Stimulated activated CD8-positive, alpha-beta memory T cell treated with anti-CD3 and anti-CD28 coated beads, Interleukin-12 subunit alpha, Interleukin-12 subunit beta, amount 100 ng/mL, for 24 hours (primary cell): ENCODE measurements around the gene WDR81.
"Not testable (repeated sequence)": the region's sequence is repeated elsewhere in the genome, so short reads cannot be mapped to it uniquely, and the experiment has no call there.

ENCODE experiments used
- DNase-seq: peaks from one replicate; pipeline ENCODE4 v3.0.0-alpha.2; 2020; ENCODE audit errors: extremely low read depth

The WDR81 gene

DNA sequence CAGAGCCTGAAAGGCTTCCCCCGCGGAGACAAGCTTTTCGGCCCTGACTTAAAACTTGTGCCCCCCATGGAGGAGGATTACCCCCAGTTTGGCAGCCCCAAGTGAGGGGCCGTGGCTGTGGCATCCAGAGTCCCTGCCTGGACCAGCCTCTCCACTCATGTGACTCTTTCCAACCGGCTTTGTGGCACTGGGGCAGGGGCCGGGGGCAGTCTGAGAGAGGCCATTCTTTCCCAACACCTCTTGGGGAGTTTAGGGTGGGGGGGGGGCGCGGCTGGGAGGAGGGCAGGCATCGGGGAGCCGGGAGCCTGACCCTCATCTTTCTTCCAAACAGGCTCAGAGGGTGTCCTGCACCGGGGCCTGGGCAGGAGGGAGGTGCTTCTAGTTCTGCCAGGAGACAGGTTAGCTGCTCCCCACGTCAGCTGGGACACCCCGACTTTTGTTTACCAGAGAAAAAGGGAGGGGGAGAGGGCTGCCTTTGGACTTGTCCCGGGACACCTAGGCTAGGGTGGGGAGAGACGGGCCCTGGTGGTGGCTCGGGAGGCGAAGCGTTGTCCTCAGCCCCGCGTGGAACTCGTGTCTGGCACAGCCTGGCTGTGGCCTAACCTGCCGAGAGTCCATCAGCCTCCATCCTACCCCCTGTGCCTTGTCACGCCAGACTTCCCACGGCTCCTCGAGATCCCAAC, 30.1 kb downstream of the WDR81 start:
- no peak for DNase-seq

DNA sequence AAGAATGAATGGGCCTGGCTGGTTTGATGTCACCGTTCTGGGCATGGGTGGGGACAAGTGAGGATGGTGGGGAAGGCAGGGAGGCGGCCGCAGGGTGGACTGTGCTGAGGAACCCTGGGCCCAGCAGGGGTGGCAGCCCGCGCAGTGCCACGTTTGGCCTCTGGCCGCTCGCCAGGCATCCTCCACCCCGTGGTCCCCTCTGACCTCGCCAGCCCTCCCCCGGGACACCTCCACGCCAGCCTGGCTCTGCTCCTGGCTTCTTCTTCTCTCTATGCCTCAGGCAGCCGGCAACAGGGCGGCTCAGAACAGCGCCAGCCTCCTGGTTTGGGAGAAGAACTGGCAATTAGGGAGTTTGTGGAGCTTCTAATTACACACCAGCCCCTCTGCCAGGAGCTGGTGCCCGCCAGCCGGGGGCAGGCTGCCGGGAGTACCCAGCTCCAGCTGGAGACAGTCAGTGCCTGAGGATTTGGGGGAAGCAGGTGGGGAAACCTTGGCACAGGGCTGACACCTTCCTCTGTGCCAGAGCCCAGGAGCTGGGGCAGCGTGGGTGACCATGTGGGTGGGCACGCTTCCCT, 30.8 kb downstream of the WDR81 start:
- DNase-seq, result no peak

DNA sequence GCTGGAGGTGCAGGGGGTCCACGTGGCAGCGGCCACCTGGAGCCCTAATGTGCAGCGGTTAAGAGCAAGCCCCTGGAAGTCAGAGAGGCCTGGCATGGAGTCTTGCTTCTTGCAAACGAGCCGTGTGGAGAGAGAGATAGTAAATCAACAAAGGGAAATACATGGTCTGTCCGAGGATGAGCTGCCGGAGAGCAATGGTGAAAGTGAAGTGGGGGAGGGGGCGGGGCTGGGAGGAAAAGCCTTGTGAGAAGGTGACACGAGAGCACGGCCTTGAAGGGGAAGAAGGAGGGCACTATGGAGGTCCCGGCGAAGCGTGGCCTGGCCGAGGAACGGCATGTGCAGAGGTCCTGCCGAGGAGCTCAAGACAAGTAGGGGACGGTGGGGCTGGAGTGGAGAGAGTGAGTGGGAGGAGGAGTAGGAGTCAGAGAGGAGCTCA, 31.3 kb downstream of the WDR81 start:
- DNase-seq, result no peak

DNA sequence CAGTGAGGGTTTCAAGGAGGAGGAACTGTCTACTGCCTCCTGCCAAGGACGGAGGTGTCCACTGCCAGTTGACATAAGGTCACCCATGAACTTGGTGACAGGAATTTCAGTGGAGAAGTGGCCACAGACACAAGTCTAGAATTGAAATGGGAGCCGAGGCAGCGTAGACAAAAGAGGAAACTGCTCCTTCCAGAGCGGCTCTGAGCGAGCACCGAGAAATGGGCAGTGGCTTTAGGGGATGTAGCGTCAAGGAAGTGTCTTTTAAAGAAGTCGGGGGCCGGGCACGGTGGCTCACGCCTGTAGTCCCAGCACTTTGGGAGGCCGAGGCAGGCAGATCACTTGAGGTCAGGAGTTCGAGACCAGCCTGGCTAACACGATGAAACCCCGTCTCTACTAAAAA, 34.3 kb downstream of the WDR81 start:
- DNase-seq, result no peak

DNA sequence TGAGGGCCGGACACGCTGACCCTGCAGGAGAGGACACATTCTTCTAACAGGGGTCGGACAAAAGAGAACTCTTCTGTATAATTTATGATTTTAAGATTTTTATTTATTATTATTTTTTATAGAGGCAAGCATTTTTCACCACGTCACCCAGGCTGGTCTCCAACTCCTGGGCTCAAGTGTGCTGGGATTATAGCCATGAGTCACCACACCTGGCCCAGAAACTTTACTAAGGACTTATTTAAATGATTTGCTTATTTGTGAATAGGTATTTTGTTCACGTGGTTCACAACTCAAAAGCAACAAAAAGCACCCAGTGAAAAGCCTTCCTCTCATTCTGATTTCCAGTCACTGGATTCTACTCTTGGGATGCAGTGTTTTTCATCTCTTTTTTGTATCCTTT, 35.0 kb downstream of the WDR81 start:
- DNase-seq, result no peak

DNA sequence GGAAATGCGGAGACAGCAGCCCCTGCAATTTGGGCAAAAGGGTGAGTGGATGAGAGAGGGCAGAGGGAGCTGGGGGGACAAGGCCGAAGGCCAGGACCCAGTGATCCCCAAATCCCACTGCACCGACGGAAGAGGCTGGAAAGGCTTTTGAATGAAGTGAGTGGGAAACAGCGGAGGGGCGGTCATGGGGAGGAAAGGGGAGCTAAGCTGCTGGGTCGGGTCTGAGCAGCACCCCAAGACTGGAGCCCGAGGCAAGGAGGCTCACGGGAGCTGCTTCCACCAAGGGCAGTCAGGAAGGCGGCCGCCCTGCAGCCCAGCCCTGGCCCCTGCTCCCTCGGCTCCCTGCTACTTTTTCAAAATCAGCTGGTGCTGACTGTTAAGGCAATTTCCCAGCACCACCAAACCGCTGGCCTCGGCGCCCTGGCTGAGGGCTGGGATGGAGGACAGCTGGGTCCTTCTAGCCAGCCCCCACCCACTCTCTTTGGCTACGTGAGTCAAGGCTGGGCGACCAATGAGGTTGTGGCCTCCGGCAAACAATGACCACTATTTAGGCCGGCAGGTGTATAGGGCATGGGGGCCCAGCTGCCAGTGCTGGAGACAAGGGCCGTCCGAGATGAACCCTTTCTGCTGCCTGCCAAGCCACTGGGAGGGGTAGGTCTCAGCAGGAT, 37.9 kb downstream of the WDR81 start:
- no peak for DNase-seq

DNA sequence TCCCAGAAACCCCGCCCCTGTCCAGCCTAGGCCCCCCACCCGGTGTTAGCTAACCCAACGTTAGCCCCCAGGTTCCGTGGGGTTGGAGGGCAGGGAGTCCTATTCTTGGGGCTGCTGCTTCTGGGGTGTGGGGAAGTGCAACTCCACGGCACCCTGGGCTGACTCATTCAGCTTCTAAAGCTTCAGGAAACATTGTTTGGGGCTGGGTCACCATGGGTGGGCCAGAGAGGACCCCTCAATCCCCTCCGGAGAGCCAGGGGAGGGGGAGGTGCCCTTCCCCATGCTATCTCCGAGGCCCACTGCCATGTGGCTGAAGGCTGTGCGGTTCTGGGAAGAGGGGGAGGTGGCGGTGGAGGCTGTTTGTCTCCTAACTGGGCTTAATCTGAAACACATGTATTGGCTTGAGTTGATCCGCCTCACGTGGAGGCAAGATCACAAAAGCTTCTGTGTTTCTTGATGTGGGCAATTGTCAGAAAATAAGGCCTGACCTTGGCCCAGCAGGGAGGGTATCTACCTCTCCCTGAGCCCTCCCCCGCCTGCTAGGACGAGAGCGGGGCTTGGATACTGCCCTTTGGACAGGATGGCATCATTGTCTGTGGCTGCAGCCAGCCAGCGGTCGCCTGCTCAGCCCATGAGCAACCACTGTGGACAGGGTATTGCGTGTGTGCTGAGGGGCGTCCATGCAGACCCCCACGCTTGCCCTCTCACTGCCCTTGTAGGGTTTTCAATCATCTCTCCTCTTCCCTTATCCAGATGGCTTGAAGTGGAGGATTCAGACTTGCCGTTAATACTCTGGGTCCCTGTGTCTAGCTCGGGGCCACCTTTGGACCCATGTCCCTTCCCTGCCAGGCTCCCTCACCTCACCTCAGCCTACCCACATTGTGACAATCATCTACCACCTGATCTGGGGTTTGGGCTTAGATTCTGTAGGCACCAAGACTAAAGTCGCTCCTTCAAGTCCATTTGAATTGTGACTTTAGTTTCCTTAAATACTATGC, 38.7 kb downstream of the WDR81 start:
- DNase-seq, result no peak

DNA sequence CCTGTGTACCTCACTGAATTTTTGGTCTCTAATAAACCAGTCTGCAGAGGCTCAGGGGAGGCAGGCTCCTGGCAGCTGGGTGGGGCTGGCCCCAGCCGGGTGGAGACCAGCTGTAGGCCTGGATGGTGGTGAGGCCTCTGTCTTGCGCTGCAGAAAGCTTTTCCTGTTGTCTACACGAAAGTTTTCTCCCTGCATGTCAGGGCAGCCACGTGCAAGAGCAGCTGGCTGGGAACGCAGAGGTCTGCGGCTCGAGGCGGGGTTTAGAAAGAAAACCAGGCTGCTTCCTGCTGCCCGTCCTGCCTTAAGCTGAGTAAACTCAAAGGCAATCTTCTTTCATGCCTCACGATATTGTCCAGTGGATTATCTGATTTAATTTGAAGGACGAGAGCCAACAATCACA, 39.8 kb downstream of the WDR81 start:
- DNase-seq, result no peak

DNA sequence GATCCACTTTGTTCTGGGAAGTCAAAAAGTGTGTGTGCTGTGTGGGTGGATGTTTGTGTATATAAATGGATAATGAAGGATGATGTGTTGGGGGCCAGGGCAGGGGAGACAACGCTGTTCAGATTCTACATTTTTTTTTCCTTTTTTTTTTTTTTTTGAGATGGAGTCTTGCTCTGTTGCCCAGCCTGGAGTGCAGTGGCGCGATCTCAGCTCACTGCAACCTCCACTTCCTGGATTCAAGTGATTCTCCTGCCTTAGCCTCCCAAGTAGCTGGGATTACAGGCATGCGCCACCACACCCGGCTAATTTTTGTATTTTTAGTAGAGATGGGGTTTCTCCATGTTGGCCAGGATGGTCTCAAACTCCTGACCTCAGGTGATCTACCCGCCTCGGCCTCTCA, 40.2 kb downstream of the WDR81 start:
- not testable (repeated sequence) for DNase-seq

DNA sequence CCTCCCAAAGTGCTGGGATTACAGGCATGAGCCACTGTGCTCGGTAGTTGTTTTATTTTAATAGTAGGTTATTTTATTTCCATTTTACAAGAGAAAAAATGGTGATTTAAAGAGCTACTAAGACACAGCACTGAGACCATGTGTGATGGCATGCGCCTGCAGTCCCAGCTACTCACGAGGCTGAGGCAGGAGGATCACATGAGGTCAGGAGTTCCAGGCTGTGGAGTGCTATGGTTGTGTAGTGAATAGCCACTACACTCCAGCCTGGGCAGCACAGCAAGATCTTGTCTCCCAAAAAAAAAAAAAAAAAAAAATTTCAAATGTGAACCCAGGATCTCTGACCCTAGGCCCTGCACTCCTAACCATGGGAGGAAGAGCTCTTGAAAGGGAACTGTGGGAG, 41.1 kb downstream of the WDR81 start:
- no peak for DNase-seq

DNA sequence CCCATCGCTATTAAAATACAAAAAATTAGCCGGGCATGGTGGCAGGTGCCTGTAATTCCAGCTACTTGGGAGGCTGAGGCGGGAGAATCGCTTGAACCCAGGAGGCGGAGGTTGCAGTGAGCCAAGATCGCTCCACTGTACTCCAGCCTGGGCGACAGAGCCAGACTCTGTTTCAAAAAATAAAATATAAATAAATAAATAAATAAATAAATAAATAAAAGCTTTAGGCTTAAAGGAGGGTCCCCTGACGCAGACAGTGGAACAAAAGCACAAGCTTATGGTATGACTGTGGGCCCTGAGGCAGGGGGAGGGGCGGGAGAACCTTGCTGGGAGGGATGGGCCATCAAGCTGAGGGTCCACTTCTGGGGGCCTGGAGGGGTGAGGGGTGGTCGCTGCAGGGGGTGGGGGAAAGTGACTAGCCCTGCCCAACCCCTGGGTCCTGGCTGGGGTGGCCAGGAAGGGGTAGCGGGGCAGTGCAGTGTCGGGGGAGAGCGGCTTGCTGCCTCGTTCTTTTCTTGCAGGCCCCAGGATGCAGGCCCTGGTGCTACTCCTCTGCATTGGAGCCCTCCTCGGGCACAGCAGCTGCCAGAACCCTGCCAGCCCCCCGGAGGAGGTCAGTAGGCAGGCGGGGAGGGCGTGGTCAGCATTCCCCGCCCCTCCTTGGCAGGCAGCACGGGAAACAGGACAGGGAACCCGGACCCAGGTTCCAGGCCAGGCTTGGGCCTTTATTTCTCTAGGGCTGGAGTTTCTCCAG, 42.1 kb downstream of the WDR81 start:
- no peak for DNase-seq

DNA sequence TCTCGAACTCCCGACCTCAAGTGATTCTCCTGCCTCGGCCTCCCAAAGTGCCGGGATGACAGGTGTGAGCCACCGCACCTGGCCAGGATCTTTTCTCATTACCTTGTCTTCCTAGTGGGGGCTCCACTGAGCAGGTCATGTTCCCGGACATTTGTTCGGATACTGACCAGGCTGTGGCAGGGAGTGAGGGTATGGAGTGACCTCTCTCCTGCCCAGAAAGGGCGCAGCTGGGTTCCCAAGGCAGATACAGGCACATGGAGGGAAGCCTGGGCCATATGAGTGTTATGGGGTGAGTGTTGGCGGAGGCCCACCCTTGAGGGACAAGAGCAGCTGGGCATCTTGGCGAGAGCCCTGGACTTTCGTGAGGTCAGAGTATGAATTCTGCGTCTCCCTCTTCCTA, 42.9 kb downstream of the WDR81 start:
- no peak for DNase-seq

DNA sequence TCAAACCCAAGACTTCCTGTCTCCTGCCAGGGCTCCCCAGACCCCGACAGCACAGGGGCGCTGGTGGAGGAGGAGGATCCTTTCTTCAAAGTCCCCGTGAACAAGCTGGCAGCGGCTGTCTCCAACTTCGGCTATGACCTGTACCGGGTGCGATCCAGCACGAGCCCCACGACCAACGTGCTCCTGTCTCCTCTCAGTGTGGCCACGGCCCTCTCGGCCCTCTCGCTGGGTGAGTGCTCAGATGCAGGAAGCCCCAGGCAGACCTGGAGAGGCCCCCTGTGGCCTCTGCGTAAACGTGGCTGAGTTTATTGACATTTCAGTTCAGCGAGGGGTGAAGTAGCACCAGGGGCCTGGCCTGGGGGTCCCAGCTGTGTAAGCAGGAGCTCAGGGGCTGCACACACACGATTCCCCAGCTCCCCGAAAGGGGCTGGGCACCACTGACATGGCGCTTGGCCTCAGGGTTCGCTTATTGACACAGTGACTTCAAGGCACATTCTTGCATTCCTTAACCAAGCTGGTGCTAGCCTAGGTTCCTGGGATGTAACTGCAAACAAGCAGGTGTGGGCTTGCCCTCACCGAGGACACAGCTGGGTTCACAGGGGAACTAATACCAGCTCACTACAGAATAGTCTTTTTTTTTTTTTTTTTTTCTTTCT, 45.4 kb downstream of the WDR81 start:
- DNase-seq, result no peak

DNA sequence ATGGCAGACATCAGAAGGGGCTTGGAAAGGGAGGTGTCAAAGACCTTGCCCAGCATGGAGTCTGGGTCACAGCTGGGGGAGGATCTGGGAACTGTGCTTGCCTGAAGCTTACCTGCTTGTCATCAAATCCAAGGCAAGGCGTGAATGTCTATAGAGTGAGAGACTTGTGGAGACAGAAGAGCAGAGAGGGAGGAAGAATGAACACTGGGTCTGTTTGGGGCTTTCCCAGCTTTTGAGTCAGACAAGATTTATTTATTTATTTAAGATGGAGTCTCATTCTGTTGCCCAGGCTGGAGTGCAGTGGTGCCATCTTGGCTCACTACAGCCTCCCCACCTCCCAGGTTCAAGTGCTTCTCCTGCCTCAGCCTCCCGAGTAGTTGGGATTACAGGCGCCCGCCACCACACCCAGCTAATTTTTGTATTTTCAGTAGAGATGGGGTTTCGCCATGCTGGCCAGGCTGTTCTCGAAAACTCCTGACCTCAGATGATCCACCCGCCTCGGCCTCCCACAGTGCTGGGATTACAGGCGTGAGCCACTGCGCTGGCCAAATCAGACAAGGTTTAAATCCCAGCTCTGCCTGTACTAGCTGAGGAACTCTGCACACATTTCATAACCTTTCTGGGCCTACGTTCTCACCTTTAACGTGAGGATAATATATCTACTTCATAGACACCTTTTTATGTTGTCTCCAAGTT, 48.6 kb downstream of the WDR81 start:
- not testable (repeated sequence) for DNase-seq

DNA sequence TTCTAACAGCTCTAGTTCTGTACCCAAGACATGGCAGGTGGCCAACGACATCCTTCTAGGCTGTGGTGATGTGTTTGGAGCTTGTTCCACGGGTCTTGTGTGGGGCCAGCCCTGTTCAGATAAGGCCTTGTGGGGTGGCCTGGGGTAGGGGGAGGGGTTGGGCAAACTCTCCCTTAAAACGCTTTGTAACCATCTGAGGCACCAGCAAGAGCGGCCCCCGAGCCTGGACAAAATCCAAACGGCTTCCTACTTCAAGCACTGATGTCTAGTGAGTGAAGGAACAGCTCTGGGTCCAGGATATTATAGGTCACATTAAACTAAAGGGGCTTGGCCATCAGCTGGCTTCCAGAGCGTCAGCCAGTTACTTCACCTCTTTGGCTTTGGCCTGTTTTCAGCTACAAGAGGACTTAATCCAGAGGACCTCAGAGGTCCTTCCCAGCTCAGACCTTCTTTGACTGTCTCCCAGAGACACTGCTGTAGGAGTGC, 49.2 kb downstream of the WDR81 start:
- DNase-seq, result no peak

DNA sequence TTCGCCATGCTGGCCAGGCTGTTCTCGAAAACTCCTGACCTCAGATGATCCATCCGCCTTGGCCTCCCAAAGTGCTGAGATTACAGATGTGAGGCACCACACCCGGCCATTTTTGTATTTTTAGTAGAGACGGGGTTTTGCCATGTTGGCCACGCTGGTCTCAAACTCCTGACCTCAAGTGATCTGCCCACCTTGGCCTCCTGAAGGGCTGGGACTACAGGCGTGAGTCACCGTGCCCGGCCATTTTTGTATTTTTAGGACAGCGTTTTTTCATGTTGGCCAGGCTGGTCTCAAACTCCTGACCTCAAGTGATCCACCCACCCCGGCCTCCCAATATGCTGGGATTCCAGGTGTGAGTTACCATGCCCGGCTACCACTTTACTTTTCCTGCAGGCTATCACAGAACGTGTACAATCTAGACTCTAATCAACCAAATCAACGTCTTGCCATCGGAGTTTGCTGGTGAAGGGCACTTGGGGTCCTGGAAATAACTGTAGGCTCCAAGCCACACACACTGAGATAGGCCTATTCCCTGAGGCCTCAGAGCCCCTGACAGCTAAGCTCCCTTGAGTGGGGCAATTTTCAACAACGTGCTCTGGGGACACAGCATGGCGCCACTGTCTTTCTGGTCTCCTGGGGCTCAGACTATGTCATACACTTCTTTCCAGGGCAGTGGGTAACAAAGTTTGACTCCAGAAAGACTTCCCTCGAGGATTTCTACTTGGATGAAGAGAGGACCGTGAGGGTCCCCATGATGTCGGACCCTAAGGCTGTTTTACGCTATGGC, 50.1 kb downstream of the WDR81 start:
- no peak for DNase-seq

DNA sequence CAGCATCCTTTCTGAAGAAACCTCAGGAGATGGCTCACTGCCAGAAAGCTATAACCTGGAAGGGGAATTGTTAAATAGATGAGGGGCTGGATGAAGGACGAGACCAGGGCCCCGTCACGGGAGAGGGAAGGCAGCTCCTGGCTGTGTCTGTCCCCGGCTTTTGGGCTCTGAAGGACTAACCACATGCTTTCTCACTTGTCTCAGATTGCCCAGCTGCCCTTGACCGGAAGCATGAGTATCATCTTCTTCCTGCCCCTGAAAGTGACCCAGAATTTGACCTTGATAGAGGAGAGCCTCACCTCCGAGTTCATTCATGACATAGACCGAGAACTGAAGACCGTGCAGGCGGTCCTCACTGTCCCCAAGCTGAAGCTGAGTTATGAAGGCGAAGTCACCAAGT, 51.8 kb downstream of the WDR81 start:
- no peak for DNase-seq

DNA sequence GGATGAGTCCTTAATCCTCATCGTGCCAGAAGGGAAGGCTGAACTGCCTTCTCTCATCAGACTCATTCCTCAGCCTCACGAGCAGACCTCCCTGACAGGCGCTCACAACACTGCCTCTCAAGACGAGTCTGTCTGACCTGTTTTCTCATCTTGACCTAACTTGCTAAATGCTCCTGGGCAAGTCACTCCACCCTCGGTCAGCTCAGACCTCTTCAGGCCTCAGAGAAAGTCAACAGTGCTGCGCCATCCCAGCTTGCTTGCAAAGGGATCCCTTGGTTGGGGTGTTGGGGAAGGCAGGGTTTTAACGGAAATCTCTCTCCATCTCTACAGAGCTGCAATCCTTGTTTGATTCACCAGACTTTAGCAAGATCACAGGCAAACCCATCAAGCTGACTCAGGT, 52.4 kb downstream of the WDR81 start:
- no peak for DNase-seq

DNA sequence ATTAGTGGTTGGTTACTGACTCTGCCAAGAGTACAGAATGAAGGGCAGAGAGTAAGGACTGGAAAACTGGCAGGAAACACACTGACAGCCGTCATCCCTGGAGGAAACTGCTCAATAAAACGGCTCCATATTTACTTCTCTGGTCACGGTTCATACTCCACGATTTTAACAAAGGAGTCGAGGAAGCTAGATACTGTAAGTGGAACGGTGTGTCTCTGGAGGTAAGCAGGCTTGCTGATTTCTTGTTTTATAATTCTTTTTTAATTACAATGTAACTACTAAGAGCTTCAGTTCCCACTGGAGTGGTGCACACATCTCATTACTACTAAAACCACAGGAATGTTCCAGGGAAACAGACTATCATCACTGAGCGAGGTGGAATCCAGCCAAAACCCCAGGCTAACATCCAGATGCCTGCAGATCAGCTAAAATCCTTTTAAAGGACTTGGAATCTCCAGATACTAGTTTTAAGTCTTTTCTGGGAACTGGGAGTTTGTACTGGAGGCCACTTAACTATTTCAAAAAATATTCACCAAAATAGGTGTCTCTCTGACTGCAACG, 55.1 kb downstream of the WDR81 start:
- DNase-seq, result no peak
